Adipocyte (in vitro differentiated cells): Measurements from ENCODE around the gene TRIM38.
A peak's percentile ranks its signal among the peaks of the same experiment; 100 is the strongest.
"Not testable (repeated sequence)": the region's sequence is repeated elsewhere in the genome, so short reads cannot be mapped to it uniquely, and the experiment has no call there.

Source experiments
- DNase-seq: peaks from one replicate; pipeline ENCODE4 v3.0.0-alpha.2; 2015; ENCODE audit warnings: low read depth
- H3K27me3 ChIP-seq: replicated peaks from 2 replicates; pipeline ENCODE4 v1.7.0; 2013; ENCODE audit warnings: mild to moderate bottlenecking, low read length, moderate library complexity; ENCODE audit not compliant: control insufficient read depth, insufficient read depth
- H3K36me3 ChIP-seq: 2 replicates; pipeline ENCODE4 v1.7.0; 2013; ENCODE audit warnings: low read length, mild to moderate bottlenecking, moderate library complexity; ENCODE audit not compliant: control insufficient read depth, insufficient read depth, severe bottlenecking
- H3K4me1 ChIP-seq: 2 replicates; pipeline ENCODE4 v1.7.0; 2013; ENCODE audit warnings: mild to moderate bottlenecking, low read length, moderate library complexity; ENCODE audit not compliant: control insufficient read depth, insufficient read depth
- H3K4me3 ChIP-seq: 2 replicates; pipeline ENCODE4 v1.7.0; 2013; ENCODE audit warnings: mild to moderate bottlenecking, low read length, moderate library complexity
- H3K9ac ChIP-seq: 2 replicates; pipeline ENCODE4 v1.7.0; 2013; ENCODE audit warnings: mild to moderate bottlenecking, low read length, moderate library complexity
- H3K9me3 ChIP-seq: 2 replicates; pipeline ENCODE4 v1.7.0; 2013; ENCODE audit warnings: mild to moderate bottlenecking, low read length, moderate library complexity; ENCODE audit not compliant: control insufficient read depth

Gene TRIM38

GRCh38 chr6:25973923-25974555, 11.4 kb downstream of the TRIM38 start:
- no peak overlapping the region for H3K9ac ChIP-seq
- peaks cover 39% of the 10 kb centered on the region for H3K4me1 ChIP-seq
- DNase-seq: no peak
- H3K27me3 ChIP-seq: no peaks in the 10 kb centered on the region
- no peaks in the 10 kb centered on the region for H3K9me3 ChIP-seq
- H3K4me3 ChIP-seq: no peak overlapping the region
- peaks cover 95% of the 10 kb centered on the region for H3K36me3 ChIP-seq

GRCh38 chr6:25975923-25976560, 13.4 kb downstream of the TRIM38 start:
- no peak overlapping the region for H3K9ac ChIP-seq
- peaks cover 21% of the 10 kb centered on the region for H3K4me1 ChIP-seq
- no peak for DNase-seq
- H3K4me3 ChIP-seq: no peak overlapping the region
- H3K9me3 ChIP-seq: no peaks in the 10 kb centered on the region
- H3K36me3 ChIP-seq: peaks cover 97% of the 10 kb centered on the region
- no peaks in the 10 kb centered on the region for H3K27me3 ChIP-seq

DNA sequence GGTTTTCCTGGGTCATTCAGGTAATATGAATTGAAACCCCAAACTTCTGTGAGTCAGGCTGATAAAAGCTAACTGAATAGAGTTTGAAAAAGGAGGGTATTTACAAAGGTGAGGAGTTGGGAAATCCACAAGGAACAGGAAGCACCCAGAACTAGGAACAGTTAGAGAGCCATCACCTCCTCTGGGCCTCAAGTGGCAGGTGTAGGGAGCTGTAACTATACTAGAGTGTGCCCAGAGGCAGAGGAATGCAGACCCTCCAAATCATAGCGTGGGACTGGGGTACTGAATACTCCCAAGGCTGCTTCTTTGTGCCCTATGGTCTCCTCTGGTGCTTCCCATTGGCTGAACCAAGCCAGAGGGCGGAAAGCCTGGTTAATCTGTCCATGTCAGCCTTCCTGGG, 18.3 kb downstream of the TRIM38 start:
- peaks cover 9% of the 10 kb centered on the region for H3K4me1 ChIP-seq

DNA sequence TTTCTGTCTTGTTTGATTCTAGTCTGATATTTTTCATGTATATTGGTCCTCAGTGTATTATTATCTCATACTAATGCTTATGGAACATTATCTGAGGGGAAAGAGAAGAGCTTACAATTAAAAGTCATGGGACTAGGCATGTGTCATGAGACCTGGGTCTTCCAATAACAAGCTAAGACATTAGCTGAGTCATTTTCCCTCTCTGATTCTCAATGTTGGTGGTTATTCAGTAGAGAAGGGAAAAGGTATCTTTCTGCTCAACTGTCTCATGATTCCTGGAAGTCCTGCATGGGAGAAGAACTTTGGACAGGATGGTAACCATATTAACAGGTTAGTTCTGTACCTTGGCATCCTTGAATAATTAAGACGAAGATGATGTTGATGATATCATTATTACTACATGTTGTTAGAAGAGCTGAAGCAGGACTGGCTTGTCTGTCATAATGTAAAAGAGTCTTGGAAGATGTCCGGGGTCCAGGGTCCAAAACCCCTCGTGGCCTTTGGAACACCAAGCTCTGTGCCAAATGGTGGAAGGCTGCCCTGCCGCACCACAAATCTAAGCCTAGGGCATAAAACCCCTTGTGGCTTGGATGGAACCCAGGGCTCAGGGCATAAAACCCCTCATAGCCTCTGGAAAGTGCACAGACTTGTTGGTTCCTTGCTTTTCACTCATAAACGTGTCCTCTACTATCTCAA, 19.1 kb downstream of the TRIM38 start:
- Histone ChIP-seq H3K4me3 (no peak overlapping the region), H3K4me1 (peaks cover 9% of the 10 kb centered on the region), H3K9me3 (no peaks in the 10 kb centered on the region), H3K27me3 (no peaks in the 10 kb centered on the region), H3K36me3 (peaks cover 97% of the 10 kb centered on the region), H3K9ac (no peak overlapping the region)
- no peak for DNase-seq

More for the DNA sequence above, 18.3 kb downstream of the TRIM38 start:
- Histone ChIP-seq H3K36me3 (peaks cover 100% of the 10 kb centered on the region), H3K4me3 (no peak overlapping the region), H3K9ac (no peak overlapping the region), H3K9me3 (no peaks in the 10 kb centered on the region), H3K27me3 (no peaks in the 10 kb centered on the region)
- DNase-seq: no peak

DNA sequence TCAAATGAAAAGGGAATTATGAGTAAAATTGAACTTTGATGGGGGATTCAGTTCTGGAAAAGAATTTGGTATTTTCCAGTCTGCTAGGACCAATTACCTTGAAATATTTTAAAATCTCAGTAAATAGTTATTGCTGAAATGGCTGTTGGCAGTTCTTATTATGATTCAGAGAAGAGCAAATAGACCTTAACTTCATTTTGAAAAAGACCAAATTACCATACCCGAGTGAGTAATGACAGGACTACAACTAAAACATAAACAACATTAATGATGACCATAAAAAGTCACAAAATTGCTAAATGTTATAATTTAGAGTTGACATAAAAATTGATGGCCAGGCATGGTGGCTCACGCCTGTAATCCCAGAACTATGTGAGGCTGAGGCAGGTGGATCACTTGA, 21.7 kb downstream of the TRIM38 start:
- no peak for DNase-seq
- Histone ChIP-seq H3K4me3 (no peak overlapping the region), H3K4me1 (peaks cover 12% of the 10 kb centered on the region), H3K36me3 (peaks cover 86% of the 10 kb centered on the region), H3K9me3 (no peaks in the 10 kb centered on the region), H3K9ac (no peak overlapping the region), H3K27me3 (no peaks in the 10 kb centered on the region)

GRCh38 chr6:25987845-25988244, 25.2 kb downstream of the TRIM38 start:
- H3K36me3 ChIP-seq: peaks cover 50% of the 10 kb centered on the region
- no peak overlapping the region for H3K9ac ChIP-seq
- H3K4me1 ChIP-seq: peaks cover 23% of the 10 kb centered on the region
- no peak overlapping the region for H3K4me3 ChIP-seq
- no peak for DNase-seq
- H3K9me3 ChIP-seq: no peaks in the 10 kb centered on the region
- no peaks in the 10 kb centered on the region for H3K27me3 ChIP-seq

DNA sequence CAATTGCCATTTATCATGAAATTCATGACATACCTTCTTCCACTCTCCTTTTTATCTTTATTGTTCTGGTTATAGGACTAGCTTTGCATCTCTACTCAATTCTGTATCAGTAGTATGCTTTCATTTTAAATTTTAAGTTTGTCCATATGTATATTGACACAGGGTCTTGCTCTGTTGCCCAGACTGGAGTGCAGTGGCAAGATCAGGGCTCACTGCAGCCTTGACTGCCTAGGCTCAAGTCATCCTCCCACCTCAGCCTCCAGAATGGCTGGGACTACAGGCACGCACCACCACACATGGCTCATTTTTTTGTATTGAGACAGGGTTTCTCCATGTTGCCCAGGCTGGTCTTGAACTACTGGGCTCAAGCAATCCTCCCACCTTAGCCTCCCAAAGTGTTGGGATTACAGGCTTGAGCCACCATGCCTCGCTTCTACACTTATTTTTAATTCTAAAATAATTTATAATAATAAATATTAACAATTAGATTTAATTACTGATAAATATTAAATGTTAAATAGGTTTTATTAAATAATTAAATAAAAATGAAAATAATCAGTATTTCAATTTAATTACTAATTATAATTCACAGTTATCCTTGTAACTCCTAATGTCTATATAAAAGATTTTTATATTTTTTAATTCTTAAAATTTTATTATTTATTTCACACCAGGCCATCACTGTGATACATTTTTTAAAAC, 27.7 kb downstream of the TRIM38 start:
- Histone ChIP-seq H3K9ac (no peak overlapping the region), H3K27me3 (no peaks in the 10 kb centered on the region), H3K36me3 (peaks cover 26% of the 10 kb centered on the region), H3K4me3 (no peak overlapping the region), H3K4me1 (peaks cover 25% of the 10 kb centered on the region), H3K9me3 (no peaks in the 10 kb centered on the region)
- no peak for DNase-seq

GRCh38 chr6:25991785-25992412, 29.3 kb downstream of the TRIM38 start:
- Histone ChIP-seq H3K27me3 (no peaks in the 10 kb centered on the region), H3K9me3 (no peaks in the 10 kb centered on the region), H3K36me3 (peaks cover 13% of the 10 kb centered on the region), H3K9ac (peak overlapping the region; percentile 85), H3K4me1 (peaks cover 25% of the 10 kb centered on the region), H3K4me3 (peak overlapping the region; percentile 89)
- DNase-seq: peak; percentile 84

DNA sequence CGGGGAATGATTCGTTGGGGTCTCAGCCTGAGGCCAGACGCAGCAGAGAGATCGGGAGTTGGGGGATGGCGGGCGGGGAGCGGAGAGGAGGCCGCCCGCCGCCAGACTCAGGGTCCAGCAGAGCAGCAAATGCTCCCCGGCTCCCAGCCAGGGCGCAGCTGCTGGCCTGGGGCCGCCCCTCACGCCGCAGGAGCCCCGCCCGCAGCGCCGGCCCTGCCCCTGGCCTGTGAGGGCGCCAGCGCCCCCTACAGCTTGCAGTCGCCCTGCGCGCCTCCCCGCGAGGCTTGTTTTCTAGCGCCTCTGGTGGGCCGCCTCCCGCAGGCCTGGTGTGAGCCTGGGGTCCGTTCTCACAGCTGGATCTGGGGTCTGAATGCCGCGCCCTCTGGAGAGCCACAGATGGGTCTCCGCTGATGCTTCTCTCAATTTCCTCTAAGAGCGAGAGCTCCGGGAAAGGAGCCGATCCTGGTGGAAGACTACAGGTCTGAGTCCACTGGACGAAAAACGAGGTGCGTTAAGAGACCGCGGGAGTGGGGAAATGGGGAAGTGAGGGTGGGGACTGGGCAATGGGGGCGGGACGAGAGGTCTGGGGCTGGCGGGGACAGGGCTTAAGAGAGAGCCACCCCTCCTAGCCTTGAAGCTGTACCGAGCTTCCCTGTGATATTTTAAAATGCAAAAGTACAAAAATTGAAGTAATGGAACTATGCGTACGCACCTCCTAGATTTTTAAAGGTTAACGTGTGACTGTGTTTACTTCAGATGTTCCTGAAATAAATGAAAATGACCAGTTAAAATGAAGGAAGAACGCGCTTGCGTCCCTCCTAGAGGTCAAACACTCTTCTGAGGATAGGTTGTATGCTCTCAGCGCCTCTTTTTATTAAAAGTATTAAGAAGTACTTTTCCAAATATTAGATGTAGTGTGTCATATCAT, 30.1 kb downstream of the TRIM38 start:
- Histone ChIP-seq H3K4me3 (peak overlapping the region; percentile 89), H3K27me3 (no peaks in the 10 kb centered on the region), H3K4me1 (peaks cover 25% of the 10 kb centered on the region), H3K9ac (peak overlapping the region; percentile 85), H3K36me3 (peaks cover 6% of the 10 kb centered on the region), H3K9me3 (no peaks in the 10 kb centered on the region)
- peak; percentile 98 for DNase-seq

DNA sequence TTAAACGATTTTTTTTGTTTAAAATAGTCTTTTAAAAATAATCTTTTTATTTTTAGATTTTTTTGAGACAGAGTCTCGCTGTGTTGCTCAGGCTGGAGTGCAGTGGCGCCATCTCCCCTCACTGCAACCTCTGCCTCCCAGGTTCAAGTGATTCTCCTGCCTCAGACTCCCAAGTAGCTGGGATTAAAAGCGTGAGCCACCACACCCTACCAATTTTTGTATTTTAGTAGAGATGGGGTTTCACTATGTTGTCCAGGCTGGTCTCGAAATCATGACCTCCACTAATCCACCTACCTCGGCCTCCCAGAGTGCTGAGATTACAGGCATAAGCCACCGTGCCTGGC, 30.7 kb downstream of the TRIM38 start:
- DNase-seq, H3K36me3 ChIP-seq, H3K9me3 ChIP-seq, H3K27me3 ChIP-seq: not testable (repeated sequence)
- Histone ChIP-seq H3K4me3 (peak overlapping the region; percentile 89), H3K9ac (peak overlapping the region; percentile 85), H3K4me1 (peaks cover 25% of the 10 kb centered on the region)
